Activated CD4-positive, alpha-beta T cell treated with anti-CD3 and anti-CD28 coated beads for 24 hours (primary cell): Measurements from ENCODE around the gene PROSER3.
"Not testable (repeated sequence)": the region's sequence is repeated elsewhere in the genome, so short reads cannot be mapped to it uniquely, and the experiment has no call there.

Experiments
- DNase-seq, 2 donors: peaks; one replicate each; pipeline ENCODE4 v3.0.0-alpha.2; 2020; ENCODE audit warnings: low read depth in 2 of 2

The PROSER3 gene

GRCh38 chr19:35789978-35790944, 32.3 kb downstream of the PROSER3 start:
- no peak for DNase-seq

- no peak for DNase-seq
These were observed 33.2 kb downstream of the PROSER3 start for GRCh38 chr19:35790981-35791813.

GRCh38 chr19:35791814-35792279, 33.9 kb downstream of the PROSER3 start:
- DNase-seq, result no peak

GRCh38 chr19:35792312-35792711, 34.3 kb downstream of the PROSER3 start:
- DNase-seq, result no peak

GRCh38 chr19:35792888-35793287, 34.9 kb downstream of the PROSER3 start:
- no peak for DNase-seq

- DNase-seq, result no peak
These were observed 35.6 kb downstream of the PROSER3 start for GRCh38 chr19:35793381-35794165.

- not testable (repeated sequence) for DNase-seq
These were observed 37.6 kb downstream of the PROSER3 start for GRCh38 chr19:35795564-35795963.

- no peak for DNase-seq
These were observed 38.9 kb downstream of the PROSER3 start for GRCh38 chr19:35796645-35797542.

- DNase-seq, result no peak
These were observed 39.7 kb downstream of the PROSER3 start for GRCh38 chr19:35797663-35798062.

GRCh38 chr19:35801828-35802227, 43.9 kb downstream of the PROSER3 start:
- no peak for DNase-seq

- DNase-seq, result no peak
These were observed 47.6 kb downstream of the PROSER3 start for GRCh38 chr19:35805526-35806102.

GRCh38 chr19:35806597-35806996, 48.6 kb downstream of the PROSER3 start:
- DNase-seq, result no peak

- DNase-seq, result no peak
These were observed 49.7 kb downstream of the PROSER3 start for GRCh38 chr19:35807633-35808032.

- DNase-seq, result no peak
These were observed 53.6 kb downstream of the PROSER3 start for GRCh38 chr19:35811317-35812219.

GRCh38 chr19:35812220-35813042, 54.5 kb downstream of the PROSER3 start, which contains the start of gene PRODH2:
Gene PRODH2, minus strand, starts transcription at chr19:35812845. Its CDS starts 40 bp downstream, at chr19:35812805.
- no peak for DNase-seq

GRCh38 chr19:35813043-35813890, 55.3 kb downstream of the PROSER3 start:
- no peak for DNase-seq

GRCh38 chr19:35816262-35816661, 58.3 kb downstream of the PROSER3 start:
- DNase-seq, result no peak
